HG02938 (cell line): ENCODE data around the gene NOG.

Source experiments
- ATAC-seq: cut with Tn5 transposase; IDR thresholded peaks from one replicate; pipeline ENCODE4 v1.9.1; 2021; ENCODE audit warnings: mild to moderate bottlenecking, moderate library complexity; ENCODE audit not compliant: unreplicated experiment

NOG gene

DNA sequence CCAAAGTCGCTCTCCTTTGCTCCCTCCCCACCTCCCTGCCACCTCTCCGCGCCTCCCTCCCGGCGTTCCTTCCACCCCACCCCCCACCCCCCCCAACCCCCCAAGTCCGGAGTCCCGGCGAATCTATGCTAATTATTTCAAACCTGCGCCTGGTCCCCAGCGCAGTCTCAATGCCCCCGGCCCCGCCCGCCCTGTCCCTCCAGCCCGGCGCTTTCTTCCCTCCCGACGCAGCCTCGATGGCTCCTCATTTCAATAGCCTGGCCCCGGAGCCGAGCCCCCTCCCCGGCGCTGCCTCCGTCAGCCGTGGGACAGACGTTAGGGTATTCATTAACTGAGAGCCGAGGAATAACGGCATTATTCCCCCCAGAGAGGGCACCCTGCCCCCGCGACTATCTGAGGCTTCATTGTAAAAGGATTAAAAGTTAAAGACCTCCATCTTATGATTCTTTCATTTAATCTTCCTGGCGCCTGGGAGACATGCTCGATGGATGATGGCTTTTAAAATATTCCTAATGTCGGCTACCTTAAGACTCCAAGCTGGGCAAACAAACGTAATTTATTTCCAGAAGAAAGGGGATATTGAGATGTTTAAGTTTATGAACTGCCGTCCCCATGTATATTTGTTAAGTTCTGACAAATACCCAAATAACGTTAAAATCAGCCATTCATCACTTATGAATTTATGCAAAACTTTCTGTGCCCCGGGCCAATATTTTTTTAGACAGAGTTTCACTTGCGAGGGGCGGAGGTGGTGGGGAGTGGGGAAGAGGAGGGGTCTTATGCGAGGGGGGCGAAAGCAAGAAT lies 3.4 kb downstream of the NOG start:
- no peak for ATAC-seq

DNA sequence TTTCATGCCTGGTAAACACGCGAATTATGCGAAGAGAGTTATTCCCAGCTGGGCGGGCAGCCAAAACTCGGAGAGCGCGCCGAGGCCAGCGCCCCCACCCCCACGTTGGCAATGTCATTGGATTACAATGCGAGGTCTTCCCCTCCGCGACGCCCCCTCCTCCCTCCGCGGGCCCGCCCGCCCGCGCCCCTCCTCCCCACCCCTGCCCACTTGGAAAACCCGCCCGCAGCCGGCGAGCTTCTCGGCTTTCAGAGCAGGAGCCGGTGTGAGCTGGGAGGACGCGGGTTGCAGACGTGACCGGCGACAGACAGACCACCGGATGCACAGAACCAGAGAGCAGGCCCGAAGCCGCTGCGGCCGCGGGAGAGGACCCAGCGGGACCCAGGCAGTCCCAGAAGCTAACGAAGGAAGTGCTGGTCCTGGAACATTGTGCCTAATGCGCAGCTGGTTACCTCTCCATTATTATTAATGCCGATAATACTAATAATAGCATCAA lies 4.0 kb downstream of the NOG start:
- no peak for ATAC-seq

DNA sequence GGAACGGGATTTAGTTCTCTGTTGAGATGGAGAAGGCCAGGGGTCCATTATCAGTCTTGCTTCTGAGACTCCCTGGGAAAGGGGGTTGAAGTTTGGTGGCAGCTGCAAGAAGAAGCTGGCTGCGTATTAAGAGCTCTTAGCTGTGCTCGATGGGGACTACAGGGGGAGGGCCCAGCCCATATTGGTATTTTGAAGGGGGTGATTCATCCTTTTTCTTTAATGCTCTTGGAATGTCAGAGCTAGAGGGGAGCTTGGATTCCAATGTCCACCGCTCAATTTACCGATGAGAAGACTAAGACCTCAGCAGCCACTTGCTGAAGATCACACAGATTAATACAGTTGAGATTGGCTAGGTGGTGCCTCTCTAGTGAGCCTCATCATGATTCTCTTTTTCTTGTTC lies 5.0 kb downstream of the NOG start:
- no peak for ATAC-seq

DNA sequence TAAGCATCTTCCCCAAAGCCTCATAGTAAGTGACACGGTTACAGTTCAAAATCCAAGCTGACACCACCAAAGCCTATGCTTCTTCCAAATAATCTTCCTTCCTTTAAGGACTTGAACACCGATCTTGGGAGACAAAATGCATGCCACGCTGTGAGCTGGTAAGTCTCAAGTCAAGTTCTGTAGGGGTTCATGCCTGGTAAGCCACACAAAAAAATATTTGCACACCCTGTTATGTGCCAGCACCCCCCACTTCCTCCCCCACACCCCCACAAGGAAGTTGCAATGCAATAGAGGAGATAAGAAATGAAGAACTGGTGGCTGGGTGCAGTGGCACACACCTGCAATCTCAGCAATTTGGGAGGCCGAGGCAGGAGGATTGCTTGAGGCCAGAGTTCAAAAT lies 5.6 kb downstream of the NOG start:
- no peak for ATAC-seq

DNA sequence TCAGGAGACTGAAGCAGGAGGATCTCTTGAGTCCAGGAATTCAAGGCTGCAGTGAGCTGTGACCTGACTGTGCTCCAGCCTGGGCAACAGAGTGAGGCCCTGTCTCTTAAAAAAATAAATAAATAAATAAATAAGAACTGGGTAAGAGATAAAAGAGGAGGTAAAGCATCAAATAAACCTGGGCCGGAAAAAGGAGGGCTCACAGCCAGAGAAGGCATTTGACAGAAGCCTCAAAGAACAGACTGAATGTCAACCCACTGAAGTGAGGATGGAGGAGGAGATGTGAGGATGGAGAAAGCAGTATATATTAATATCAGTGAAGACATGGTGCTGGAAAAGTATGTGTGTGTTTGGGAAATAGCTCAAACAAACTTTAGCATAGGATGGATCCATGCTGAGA lies 6.1 kb downstream of the NOG start:
- no peak for ATAC-seq

DNA sequence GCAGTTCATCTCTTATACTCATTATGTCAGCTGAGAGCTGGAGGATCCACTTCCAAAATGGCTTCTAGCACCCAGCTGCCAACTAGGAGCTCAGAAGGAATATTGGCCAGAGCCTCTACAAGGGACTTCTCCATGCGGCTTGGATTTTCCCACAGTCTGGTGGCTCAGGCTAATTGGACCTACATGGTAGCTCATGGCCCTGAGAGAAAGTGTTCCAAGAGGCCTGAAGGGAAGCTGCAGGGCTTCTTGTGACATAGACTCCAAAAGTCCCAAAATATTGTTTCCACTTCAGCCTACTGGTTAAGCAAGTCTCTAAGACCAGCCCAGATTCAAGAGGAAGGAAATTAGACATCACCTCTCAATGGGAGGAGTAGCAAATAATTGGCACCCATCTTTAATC lies 6.8 kb downstream of the NOG start:
- ATAC-seq = no peak

DNA sequence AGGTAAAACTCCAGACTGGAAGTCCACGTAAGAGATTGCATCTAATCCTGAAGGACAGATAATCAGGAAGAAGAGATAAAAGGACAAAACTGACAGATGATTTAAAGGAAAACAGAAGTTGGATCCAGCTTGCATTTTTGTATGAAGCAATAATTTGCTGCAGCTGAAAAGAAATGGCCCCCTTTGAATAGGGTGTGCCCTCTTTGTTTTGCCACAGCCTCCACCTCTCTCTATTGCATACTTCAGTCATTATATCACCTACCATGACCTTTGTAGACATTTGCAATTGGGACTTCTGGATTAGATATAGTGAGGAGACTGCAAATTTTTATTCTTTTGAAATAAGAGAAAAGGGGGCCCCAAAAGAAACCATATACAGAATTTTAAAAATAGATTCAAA lies 8.1 kb downstream of the NOG start:
- ATAC-seq = no peak

DNA sequence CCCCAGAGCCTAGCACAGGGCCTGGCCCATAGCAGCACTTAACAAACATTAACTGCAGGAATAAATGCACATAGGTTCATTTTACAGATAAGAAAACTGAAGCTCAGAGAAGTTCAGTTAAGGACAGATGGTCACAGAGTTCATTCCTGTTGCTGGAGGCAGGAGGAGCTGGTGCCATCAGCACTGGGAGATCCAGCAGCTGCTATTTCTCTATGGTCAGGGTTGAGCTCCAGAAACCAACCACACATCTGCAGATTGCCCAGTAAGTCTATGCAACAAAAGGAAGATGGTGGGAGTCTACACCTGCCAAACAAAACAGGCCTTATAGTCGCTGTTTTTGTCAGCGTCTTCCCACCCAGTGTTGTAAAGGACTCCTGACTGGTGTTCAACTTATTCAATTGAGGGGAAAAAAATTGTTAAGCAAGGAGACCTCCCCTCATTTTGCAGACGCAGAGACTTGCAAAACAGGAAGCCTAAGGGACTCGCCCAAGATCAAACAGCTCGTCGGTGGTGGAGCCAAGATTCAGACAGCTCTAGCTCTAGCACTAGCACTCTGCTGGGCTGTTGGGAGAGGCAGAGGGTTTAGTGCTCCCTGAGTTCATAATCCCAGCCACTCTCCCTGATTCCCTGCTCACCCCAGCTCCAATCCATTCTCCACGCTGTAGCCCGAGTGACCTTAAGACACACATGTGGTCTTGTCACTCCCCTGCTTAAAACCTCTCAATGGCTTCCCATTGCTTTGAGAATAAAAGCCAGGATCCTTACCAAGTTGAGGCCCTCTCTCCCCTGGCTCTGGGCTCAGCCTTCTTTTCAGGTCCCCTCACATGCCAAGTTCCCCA lies 9.0 kb downstream of the NOG start:
- ATAC-seq = no peak

DNA sequence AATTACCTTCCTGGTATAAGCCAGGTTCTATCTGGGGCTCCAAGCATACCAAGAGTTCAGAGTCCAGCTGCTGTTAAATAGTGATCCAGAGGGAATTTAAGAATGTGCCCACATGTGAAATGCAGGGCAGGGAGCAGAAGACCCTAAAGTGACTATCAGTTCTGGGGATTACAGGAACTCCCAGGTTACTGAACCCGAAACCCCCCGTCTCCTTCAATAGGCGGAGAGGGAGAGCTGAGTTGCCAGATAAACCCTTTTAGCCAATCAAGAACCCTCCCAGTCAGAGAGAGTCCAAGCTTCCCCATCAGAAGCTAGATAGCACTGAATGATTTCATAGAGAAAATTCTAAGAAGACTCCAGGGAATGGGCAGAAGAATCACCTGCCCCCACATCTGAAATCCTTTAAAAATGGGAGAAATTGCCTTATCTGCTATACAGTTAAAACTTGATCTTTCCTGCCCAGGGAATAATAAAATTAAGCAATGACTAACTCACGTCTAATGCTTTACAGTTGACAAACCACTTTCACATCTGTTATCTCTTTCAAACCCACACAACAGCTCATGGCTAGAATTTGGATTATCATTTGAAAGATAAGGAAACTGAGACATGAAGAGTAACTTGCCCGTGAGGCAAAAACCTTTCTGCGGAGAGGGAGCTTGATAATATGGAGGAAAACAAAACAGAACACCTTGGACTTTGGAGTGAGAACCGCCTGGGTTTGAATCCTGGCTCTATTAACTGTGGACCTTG lies 10.2 kb downstream of the NOG start:
- no peak for ATAC-seq

DNA sequence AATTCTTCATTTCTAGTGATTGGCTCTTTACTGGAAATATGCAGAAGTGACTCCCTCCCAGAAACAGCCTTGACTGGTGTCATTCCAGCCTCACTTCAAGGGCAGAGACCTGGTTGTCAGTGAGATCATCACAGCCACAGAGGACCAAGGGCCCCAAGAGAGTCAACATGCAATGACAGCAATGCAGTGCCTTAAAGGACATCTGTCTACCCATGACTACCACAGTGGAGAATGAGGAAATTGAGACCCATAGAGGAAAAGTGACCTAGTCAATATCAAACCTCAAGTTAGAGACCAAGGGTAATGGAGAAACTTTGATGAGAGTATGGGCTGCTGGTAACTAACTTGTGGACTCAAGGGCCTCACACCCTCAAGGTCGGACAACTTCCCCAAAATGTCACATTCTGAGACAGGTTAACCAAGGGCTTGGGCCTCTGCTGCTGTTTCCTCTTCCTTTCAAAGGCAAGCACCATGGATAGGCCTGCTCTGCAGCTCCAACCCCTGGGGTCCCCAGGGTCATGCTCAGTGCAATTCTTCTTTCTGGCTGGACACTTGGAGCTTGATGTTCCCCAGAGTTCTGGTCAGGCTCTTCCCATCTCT lies 11.3 kb downstream of the NOG start:
- ATAC-seq = no peak

DNA sequence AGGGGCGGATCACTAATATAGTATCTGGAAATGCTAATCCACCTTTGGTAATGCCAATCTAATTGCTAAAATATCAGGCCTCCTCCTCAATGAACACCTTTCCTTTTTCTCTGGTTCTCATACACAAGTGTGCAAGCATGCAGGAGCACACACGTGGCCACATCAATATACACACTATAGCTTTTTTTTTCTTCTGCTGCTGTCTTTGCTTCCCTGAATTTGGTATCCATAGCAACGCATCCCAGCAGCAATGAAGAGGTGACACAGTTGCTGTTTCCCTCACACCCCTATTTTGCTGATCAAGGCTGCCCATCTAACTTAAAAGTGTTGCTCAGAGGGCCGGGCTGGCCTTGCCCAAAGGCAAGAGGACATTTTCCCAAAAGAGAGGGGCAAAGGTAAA lies 15.4 kb downstream of the NOG start:
- ATAC-seq = no peak

DNA sequence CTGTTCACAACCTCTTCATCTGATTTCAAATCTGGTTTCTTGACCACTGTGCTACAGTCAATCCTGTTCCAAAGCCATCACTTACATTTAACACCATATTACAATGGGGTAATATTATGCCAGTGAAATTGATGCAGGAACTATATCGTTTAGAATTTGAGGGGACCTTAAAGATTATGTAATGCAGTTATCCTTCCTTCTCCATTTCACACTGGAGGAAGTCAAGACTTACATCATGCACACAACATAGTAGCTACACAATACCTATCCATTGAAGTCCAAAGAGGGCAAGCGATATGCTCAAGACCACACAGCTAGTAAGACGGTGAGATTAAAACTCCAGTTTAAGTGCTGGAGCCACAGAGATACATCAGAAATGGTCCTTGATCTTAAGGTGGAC lies 16.8 kb downstream of the NOG start:
- no peak for ATAC-seq

DNA sequence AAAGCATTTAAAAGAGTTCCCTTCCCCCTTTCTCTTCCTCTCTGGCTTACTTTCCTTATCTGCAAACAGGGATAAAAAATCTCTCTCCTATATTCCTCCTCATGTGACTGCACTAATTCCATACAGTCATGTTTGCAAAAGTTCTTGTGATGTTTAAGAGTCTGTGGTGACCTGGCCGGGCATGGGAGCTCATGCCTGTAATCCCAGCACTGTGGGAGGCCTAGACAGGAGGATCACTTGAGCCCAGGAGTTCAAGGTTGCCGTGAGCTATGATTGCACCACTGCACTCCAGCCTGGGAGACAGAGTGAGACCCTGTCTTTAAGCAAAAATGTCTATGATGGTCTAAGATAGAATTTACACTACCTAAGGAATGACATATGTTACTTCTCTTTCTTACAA lies 19.6 kb downstream of the NOG start:
- no peak for ATAC-seq

DNA sequence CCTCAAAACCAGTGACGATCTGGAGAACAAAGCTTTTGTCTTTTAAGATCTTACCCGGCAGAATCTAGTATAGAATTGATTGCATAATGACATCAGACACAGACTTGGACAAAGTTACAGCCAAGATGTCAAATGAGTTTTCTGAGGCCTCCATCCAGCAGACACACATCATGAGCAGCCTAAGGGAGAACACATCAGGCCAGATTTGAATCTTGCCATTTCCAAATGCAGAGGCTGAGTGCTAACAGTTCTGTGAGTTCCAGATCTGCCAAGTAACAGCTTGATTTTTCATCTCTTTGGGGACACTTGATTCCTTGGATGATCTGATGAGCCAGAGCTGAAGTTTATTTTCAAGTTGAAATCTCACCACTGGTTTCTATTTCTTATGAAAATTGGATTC lies 21.0 kb downstream of the NOG start:
- ATAC-seq = no peak

DNA sequence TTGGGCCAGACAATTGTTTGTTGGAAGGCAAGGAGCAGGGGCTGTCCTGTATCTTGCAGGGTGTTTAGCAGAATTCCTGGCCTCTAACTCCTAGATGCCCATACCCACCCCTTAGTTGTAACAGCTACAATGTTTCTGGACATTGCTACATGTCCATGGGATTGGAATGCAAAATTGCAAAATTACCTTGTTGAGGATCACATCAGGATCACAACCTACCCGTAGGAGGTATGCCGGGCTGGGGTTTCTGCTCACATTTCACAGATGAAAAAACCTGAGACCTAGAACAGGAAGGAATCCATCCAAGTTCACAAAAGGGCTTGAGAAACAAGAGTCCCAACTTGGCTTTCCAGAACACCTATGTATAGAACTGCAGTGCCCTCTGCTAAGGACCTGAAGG lies 22.7 kb downstream of the NOG start:
- no peak for ATAC-seq

DNA sequence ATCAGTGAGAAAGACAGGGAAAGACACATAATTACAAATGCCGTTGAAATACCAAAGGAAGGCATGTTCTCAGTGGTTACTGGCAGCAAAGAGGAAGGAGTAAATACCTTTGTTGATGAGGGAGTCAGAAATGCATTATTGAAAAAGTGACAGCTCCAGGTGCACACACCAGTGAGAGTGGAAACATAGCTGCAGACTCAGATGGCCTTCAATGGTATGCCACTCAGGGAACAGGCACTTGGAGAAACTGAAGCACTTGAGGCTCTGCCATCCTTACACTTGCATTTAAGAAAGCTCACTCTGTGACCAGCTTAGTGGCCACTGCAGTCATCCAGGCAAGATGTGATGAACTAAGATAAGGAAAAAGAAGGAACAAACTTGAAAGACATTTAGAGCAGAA lies 29.9 kb downstream of the NOG start:
- no peak for ATAC-seq

DNA sequence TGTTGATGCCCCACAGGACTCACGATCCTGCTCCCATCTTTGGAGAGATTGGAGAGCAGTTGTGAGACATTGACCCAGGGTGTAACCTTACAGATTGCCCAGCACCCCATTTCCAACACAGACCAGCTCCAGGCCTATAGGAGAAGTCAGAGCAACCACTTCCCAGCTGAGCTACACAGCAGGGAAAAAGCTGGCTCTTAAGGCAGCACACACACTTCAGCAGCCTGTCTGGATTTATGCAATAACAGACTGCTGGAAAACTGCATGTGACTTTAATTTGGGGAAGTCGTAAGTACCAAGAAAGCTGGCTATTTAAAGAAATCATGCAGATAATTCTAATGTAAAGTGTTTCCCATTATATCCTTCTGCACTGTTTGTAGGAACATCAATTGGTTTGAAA lies 30.8 kb downstream of the NOG start:
- no peak for ATAC-seq

DNA sequence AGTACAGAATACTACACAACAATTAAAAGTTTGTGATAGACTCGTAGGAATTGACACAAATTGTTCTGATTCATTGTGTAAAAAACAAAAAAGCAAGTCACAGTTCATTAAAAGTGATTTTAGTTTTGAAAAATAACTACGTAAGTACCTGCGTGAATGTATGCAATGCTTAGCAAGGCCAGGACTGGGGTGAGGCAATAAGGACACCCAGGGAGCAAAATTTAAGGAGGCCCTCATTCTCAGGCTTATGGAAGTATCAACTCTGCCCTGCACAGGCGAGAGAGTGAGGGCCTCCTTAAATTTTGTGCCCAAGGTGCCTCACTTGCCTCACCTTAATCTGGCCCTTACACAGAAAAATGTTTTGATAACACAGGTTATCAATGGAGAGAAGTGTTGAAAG lies 31.4 kb downstream of the NOG start:
- no peak for ATAC-seq

DNA sequence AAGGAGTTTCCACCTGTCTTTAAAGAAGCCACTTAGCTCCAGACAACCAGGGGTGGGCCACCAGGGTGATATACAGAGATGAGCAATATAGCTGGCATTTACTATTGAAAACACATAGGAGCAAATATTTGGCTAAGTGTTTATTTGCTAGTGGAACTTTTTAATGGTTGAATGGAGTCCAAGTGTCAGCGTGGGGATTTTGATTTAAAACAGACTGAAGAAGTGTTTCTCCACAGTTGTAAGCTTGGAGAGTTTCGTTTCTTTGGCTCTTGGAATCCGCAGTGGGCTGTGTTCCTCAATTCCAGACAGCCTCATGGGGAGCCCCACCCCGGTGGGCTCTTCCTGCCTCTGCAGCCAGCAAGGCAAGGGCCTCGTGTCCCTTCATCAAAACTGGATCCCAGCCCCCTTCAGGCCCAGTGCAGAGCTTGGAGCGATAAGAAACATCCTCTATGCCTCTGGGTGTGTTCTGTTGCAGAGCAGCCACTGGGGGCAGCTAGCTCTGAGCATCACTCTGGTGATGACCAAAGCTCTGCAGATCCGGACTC lies 36.1 kb downstream of the NOG start:
- no peak for ATAC-seq

DNA sequence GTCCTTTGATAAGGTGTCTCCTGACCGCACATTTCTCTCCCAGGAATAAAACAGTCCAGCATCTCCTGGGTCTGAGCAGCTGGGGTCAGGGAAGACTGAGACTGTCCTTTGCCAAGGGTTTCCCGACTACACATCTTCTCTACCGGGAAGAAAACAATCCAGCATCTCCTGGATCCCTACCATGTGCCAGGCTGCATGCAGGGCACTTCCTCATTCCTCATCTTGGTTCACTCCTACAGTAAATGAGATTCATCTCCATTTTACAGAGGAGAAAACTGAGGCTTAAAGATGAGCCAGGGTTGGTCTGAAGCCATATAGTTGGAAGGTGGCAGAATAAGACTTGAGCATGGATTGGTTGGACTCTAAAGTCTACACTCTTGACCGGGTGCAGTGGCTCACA lies 36.7 kb downstream of the NOG start:
- ATAC-seq = no peak

DNA sequence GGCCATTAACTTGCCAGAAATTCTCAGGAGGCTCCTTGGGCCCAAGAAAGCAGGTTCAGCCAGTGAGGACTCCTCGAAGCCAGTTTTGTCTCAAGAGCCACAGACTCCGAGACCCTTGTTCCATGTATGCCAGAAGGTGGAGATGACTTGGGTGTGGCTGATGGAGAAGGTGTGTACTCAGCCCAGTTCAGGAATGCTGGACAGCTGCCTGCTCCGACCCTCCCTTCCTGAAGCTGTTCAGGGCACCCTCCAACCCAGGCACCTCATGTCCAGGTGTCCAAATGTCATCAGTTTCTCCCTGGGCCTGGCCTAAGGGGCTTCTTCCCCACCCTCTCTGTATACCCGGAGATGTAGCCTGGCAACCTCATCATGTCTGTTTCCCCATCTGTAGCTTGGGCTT lies 40.2 kb downstream of the NOG start:
- ATAC-seq = no peak
